ENCODE results near the gene USP4. TPM values are rescaled to one million over a fixed set of nuclear protein-coding genes. Genes with fewer than 3 reads are reported as not detected.

Gene USP4
- total and polyA plus RNA-seq, 2 of the 13 experiments (the other 11 are each of a cell fraction or from before 2014, with no cell fraction given): 9.2 to 20.8 TPM

DNA sequence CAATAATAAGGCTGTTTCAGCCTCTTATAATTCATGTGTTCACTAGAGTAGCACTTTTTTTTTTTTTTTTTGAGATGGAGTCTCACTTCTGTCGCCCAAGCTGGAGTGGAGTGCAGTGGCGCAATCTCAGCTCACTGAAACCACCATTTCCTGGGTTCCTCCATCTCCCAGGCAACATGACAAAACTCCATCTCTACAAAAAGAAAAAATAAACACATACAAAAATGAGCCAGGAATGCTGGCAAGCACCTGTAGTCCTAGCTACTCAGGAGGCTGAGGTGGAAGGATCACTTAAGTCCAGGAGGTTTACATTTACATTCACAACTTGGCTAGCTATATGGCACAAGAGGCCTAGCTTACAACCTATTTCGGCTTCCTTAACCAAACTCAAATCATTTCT lies 6.8 kb downstream of the USP4 start:
- Histone ChIP-seq H3K27me3 (ENCODE audit: control insufficient read depth in 1 of 2, insufficient read depth in 2 of 2, low read length in 2 of 2) (no peaks in the 10 kb centered on the region), H3K4me2 (ENCODE audit: low read depth, low read length) (no peak overlapping the region), H3K36me3 (replicated peaks in 1 of 2; ENCODE audit: control insufficient read depth in 1 of 2, insufficient read depth in 2 of 2, low read length in 2 of 2) (peaks cover 6 to 50% of the 10 kb centered on the region in 2 experiments; a peak in 3 of 5 replicates), H3K9me3 (ENCODE audit: low read length) (no peaks in the 10 kb centered on the region), H3K9ac (ENCODE audit: insufficient read depth, low read depth, low read length) (no peak overlapping the region), H3K79me2 (ENCODE audit: insufficient read depth, low read length) (peaks cover 7% of the 10 kb centered on the region), H2AFZ (ENCODE audit: low read length) (no peak overlapping the region), H3K4me3 (replicated peaks in 1 of 3; ENCODE audit: insufficient read depth in 1 of 3, low read depth in 2 of 3, low read length in 3 of 3) (no peak overlapping the region), H3K4me1 (ENCODE audit: insufficient read depth, low read length) (no peaks in the 10 kb centered on the region), H3K27ac (ENCODE audit: extremely low read length, insufficient read depth, low read length) (no peak overlapping the region), H4K20me1 (ENCODE audit: insufficient read depth, low read length) (no peaks in the 10 kb centered on the region)
- ATAC-seq (no peak), FAIRE-seq (no peak), DNase-seq (ENCODE audit: low spot score) (no peak)
- TF ChIP-seq YEATS2 (CRISPR knock-in tag; IDR thresholded peaks at IDR 0.05; ENCODE audit: borderline replicate concordance) (no peak), MLLT10 (CRISPR knock-in tag; IDR thresholded peaks at IDR 0.05) (no peak), ZNF605 (CRISPR knock-in tag; IDR thresholded peaks at IDR 0.05) (no peak), DNMT3B (CRISPR knock-in tag; conservative IDR thresholded peaks at IDR 0.05) (no peak)
- CTCF ChIA-PET (ENCODE audit: low intra/inter-chr PET ratio, low total read pairs): no interaction called here
- 97% methylated on average over 3 of the region's 3 CpGs for WGBS (ENCODE audit: low lambda C conversion rate)
- in situ Hi-C loops (cut with HindIII; ENCODE audit: extremely low pct_ligation_motif_present, low pct_unique_long_range_greater_than_20kb): loop anchor here (25.0 kb wide), 1 partner anchor 104 kb away; the partner anchor contains the start of gene NICN1
- intact Hi-C loops (cut with micrococcal nuclease; ENCODE audit: unreplicated experiment): no loop called here
- POLR2A ChIA-PET: no interaction called here
- BruUV-seq (replicated peaks): no TSS peak

DNA sequence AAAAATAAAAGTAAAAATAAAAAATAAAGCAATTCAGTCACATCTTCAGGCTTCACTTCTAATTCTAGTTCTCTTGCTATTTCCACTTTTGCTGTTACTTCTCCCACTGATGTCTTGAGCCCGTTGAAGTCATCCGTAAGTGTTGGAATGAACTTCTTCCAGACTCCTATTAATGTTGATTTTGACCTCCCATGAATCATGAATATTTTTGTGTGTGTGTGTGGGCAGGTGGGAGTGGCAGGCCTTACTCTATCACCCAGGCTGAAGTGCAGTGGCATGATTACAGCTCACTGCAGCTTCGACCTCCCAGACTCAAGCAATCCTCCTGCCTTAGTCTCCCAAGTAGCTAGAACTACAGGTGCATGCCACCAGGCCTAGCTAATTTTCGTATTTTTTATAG lies 10.7 kb downstream of the USP4 start:
- intact Hi-C loops (cut with micrococcal nuclease; ENCODE audit: unreplicated experiment) (no loop called here), in situ Hi-C loops (cut with HindIII; ENCODE audit: extremely low pct_ligation_motif_present, low pct_unique_long_range_greater_than_20kb) (loop anchor here (25.0 kb wide), 1 partner anchor 108 kb away; the partner anchor contains the start of gene NICN1)
- H3K27me3 ChIP-seq (ENCODE audit: control insufficient read depth in 1 of 2, insufficient read depth in 2 of 2, low read length in 2 of 2): no peaks in the 10 kb centered on the region
- H3K4me2 ChIP-seq (ENCODE audit: low read depth, low read length): no peak overlapping the region
- H3K4me1 ChIP-seq (ENCODE audit: insufficient read depth, low read length): no peaks in the 10 kb centered on the region
- no peak for FAIRE-seq
- no peaks in the 10 kb centered on the region for H3K79me2 ChIP-seq (ENCODE audit: insufficient read depth, low read length)
- H4K20me1 ChIP-seq (ENCODE audit: insufficient read depth, low read length): no peaks in the 10 kb centered on the region
- H3K9ac ChIP-seq (ENCODE audit: insufficient read depth, low read depth, low read length): no peak overlapping the region
- H2AFZ ChIP-seq (ENCODE audit: low read length): no peak overlapping the region
- no peak for DNase-seq (ENCODE audit: low spot score)
- H3K4me3 ChIP-seq (replicated peaks in 1 of 3; ENCODE audit: insufficient read depth in 1 of 3, low read depth in 2 of 3, low read length in 3 of 3): no peak overlapping the region
- no peaks in the 10 kb centered on the region for H3K9me3 ChIP-seq (ENCODE audit: low read length)
- H3K36me3 ChIP-seq (replicated peaks in 1 of 2; ENCODE audit: control insufficient read depth in 1 of 2, insufficient read depth in 2 of 2, low read length in 2 of 2): peaks cover 17 to 61% of the 10 kb centered on the region in 2 experiments
- no peak for ATAC-seq
- ChIA-PET CTCF (ENCODE audit: low intra/inter-chr PET ratio, low total read pairs) (no interaction called here), POLR2A (no interaction called here)
- no TSS peak for BruUV-seq (replicated peaks)
- WGBS (ENCODE audit: low lambda C conversion rate): 96% methylated on average over 4 of the region's 4 CpGs
- no peak overlapping the region for H3K27ac ChIP-seq (ENCODE audit: extremely low read length, insufficient read depth, low read length)
- TF ChIP-seq CBFB (CRISPR knock-in tag; IDR thresholded peaks at IDR 0.05) (no peak), ZBTB42 (CRISPR knock-in tag; IDR thresholded peaks at IDR 0.05) (no peak), FOSL2 (CRISPR knock-in tag; IDR thresholded peaks at IDR 0.05) (no peak), HOXA3 (CRISPR knock-in tag; IDR thresholded peaks at IDR 0.05) (no peak), ZNF773 (CRISPR knock-in tag; IDR thresholded peaks at IDR 0.05; ENCODE audit: borderline replicate concordance) (no peak), ZNF232 (CRISPR knock-in tag; IDR thresholded peaks at IDR 0.05; ENCODE audit: borderline replicate concordance) (no peak)
- TF ChIP-seq, protein P1, sequence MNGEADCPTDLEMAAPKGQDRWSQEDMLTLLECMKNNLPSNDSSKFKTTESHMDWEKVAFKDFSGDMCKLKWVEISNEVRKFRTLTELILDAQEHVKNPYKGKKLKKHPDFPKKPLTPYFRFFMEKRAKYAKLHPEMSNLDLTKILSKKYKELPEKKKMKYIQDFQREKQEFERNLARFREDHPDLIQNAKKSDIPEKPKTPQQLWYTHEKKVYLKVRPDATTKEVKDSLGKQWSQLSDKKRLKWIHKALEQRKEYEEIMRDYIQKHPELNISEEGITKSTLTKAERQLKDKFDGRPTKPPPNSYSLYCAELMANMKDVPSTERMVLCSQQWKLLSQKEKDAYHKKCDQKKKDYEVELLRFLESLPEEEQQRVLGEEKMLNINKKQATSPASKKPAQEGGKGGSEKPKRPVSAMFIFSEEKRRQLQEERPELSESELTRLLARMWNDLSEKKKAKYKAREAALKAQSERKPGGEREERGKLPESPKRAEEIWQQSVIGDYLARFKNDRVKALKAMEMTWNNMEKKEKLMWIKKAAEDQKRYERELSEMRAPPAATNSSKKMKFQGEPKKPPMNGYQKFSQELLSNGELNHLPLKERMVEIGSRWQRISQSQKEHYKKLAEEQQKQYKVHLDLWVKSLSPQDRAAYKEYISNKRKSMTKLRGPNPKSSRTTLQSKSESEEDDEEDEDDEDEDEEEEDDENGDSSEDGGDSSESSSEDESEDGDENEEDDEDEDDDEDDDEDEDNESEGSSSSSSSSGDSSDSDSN (CRISPR knock-in tag; IDR thresholded peaks at IDR 0.05): no peak
- TF ChIP-seq, protein P2, sequence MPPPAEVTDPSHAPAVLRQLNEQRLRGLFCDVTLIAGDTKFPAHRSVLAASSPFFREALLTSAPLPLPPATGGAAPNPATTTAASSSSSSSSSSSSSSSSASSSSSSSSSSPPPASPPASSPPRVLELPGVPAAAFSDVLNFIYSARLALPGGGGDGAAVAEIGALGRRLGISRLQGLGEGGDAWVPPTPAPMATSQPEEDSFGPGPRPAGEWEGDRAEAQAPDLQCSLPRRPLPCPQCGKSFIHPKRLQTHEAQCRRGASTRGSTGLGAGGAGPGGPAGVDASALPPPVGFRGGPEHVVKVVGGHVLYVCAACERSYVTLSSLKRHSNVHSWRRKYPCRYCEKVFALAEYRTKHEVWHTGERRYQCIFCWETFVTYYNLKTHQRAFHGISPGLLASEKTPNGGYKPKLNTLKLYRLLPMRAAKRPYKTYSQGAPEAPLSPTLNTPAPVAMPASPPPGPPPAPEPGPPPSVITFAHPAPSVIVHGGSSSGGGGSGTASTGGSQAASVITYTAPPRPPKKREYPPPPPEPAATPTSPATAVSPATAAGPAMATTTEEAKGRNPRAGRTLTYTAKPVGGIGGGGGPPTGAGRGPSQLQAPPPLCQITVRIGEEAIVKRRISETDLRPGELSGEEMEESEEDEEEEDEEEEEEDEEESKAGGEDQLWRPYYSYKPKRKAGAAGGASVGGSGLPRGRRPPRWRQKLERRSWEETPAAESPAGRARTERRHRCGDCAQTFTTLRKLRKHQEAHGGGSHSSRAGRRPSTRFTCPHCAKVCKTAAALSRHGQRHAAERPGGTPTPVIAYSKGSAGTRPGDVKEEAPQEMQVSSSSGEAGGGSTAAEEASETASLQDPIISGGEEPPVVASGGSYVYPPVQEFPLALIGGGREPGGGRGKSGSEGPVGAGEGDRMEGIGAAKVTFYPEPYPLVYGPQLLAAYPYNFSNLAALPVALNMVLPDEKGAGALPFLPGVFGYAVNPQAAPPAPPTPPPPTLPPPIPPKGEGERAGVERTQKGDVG (CRISPR knock-in tag; IDR thresholded peaks at IDR 0.05; ENCODE audit: borderline replicate concordance): no peak
- TF ChIP-seq, protein P3, sequence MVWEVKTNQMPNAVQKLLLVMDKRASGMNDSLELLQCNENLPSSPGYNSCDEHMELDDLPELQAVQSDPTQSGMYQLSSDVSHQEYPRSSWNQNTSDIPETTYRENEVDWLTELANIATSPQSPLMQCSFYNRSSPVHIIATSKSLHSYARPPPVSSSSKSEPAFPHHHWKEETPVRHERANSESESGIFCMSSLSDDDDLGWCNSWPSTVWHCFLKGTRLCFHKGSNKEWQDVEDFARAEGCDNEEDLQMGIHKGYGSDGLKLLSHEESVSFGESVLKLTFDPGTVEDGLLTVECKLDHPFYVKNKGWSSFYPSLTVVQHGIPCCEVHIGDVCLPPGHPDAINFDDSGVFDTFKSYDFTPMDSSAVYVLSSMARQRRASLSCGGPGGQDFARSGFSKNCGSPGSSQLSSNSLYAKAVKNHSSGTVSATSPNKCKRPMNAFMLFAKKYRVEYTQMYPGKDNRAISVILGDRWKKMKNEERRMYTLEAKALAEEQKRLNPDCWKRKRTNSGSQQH (CRISPR knock-in tag; IDR thresholded peaks at IDR 0.05; ENCODE audit: low read depth): no peak

All from HepG2 (cell line).